H1 (cell line): ENCODE measurements around the gene SGCE. TPM values are rescaled to one million over a fixed set of nuclear protein-coding genes. Genes with fewer than 3 reads are reported as not detected.

Experiments used
- CHD7 ChIP-seq: fragments of 300-600 bp; sonication (generic); IDR thresholded peaks from 2 replicates; pipeline ENCODE4 v1.7.1; 2012; ENCODE audit warnings: low read length, moderate library complexity, mild to moderate bottlenecking, inconsistent platforms; ENCODE audit not compliant: insufficient replicate concordance
- KDM1A ChIP-seq: fragments of 200-600, 300-600 bp; sonication (generic); IDR thresholded peaks from 2 replicates; pipeline ENCODE4 v1.7.1; 2016; ENCODE audit warnings: mild to moderate bottlenecking, low read length, borderline replicate concordance
- KDM5A ChIP-seq: fragments of 200-600 bp; IDR thresholded peaks from 2 replicates; pipeline ENCODE4 v1.7.1; 2012; ENCODE audit warnings: mild to moderate bottlenecking, low read length, inconsistent platforms, mixed read lengths
- PHF8 ChIP-seq: fragments of 200-600 bp; sonication (generic); conservative IDR thresholded peaks from 2 replicates; pipeline ENCODE4 v1.7.1; 2012; ENCODE audit warnings: low read depth, mild to moderate bottlenecking, inconsistent platforms, low read length, moderate library complexity
- SIRT6 ChIP-seq: IDR thresholded peaks from one replicate; pipeline ENCODE4 v1.7.1; 2012; ENCODE audit warnings: low read length, inconsistent platforms
- polyA plus RNA-seq, 7 experiments: library from polyadenylated mRNA; depleted of rRNA in 3 of 7; stranded (reverse) in 5 of 7; unstranded in 2 of 7; fragments of >200 nt in 5 of 7; fragments of 200-250 nt in 2 of 7; gene quantifications; 1 replicate in 5 of 7; 2 replicates in 1 of 7; 4 replicates in 1 of 7; pipeline versions ENCODE4 v1.2.1 to v1.2.3, GENCODE V29; 2011 to 2013; ENCODE audit warnings: missing spikeins in 2 of 7, mixed read lengths in 2 of 7
- total RNA-seq: library from RNA; stranded (reverse); fragmentation: NEBNext Ultra II Directional; extraction: Animal tissue kit (Norgen Biotek cat#: 25700); gene quantifications from 2 replicates; pipeline ENCODE4 v1.2.1, GENCODE V29; 2021

SGCE gene
- total and polyA plus RNA-seq, 2 of the 8 experiments (the other 6 are each of a cell fraction or from before 2014, with no cell fraction given), result 12.8 to 25.0 TPM

- TF ChIP-seq CHD7, result no peak
- no peak for TF ChIP-seq KDM5A
- TF ChIP-seq KDM1A, result no peak
- TF ChIP-seq SIRT6, result no peak
- TF ChIP-seq PHF8, result no peak
These were observed 65.3 kb downstream of the SGCE start (continued) for GRCh38 chr7:94590526-94591162.
